Tibial nerve (tissue), 4 donors: Measurements from ENCODE around the gene MTMR10.

Experiments
- CTCF ChIP-seq, 5 experiments: fragments of 200-600 bp in 3 of 5; fragments of 450-650 bp in 2 of 5; sonication (generic) in 3 of 5; IDR thresholded peaks; one replicate each; pipeline ENCODE4 v1.5.1; 2016 to 2019; ENCODE audit warnings: antibody characterized with exemption in 5 of 5, mild to moderate bottlenecking in 3 of 5, moderate library complexity in 2 of 5
- EP300 ChIP-seq, 2 donors: sonication (generic); formaldehyde crosslinking; IDR thresholded peaks; one replicate each; pipeline ENCODE4 v1.6.1; 2017; ENCODE audit warnings: antibody characterized with exemption in 2 of 2, mild to moderate bottlenecking in 1 of 2
- POLR2A ChIP-seq, 2 donors: fragments of 450-650 bp; IDR thresholded peaks; one replicate each; pipeline ENCODE4 v1.6.1; 2017; ENCODE audit warnings: antibody characterized with exemption in 2 of 2, mild to moderate bottlenecking in 2 of 2, moderate library complexity in 2 of 2

DNA sequence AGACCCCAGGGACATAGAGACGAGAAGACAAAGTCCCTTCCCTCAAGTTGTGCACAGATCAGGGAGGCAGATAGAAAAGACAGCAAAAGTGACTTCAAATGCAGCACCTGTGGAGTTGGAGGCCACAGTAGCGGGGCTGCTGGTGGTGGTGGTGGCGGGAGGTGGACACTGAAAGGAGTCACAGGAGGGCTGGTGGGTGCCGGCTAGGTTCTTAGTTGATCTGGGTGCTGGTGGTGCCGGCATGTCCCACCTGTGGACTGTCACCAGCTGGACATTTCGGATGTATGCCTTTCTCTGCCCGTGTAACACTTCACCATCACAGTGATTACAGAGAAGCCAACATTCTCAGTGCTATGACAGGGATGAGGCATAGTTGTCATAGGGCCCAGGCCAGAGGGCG lies 49.2 kb upstream of the MTMR10 start:
- no peak for TF ChIP-seq POLR2A (IDR thresholded peaks at IDR 0.05)
- no peak for TF ChIP-seq CTCF (IDR thresholded peaks at IDR 0.05)
- no peak for TF ChIP-seq EP300 (IDR thresholded peaks at IDR 0.05)
